Measurements from ENCODE around the gene NCR1. TPM values are rescaled to one million over a fixed set of nuclear protein-coding genes. Genes with fewer than 3 reads are reported as not detected.

Gene NCR1
- total RNA-seq, 1 donor from 2014 or later = not detected

GRCh38 chr19:54959840-54960239 lies 53.9 kb downstream of the NCR1 start:
- intact Hi-C loops (cut with DNase I) = no loop called here
- DNase-seq (ENCODE audit: missing footprints) = no peak
- no peak for ATAC-seq

Other genes with a start within 250 kb of the NCR1 start
- 5.0 TPM for gene LILRB4, start 243.2 kb upstream of the NCR1 start, total RNA-seq
- not detected for gene KIR3DL3, start 181.7 kb upstream of the NCR1 start, total RNA-seq
- gene KIR2DL3, start 167.6 kb upstream of the NCR1 start, total RNA-seq = not detected
- gene KIR2DL1, start 136.4 kb upstream of the NCR1 start, total RNA-seq = not detected
- not detected for gene KIR2DL4, start 102.5 kb upstream of the NCR1 start, total RNA-seq
- gene KIR3DL1, start 89.7 kb upstream of the NCR1 start, total RNA-seq = not detected
- gene KIR2DS4, start 73.5 kb upstream of the NCR1 start, total RNA-seq = not detected
- gene KIR3DL2, start 55.7 kb upstream of the NCR1 start, total RNA-seq = not detected
- gene FCAR, start 31.9 kb upstream of the NCR1 start, total RNA-seq = 0.27 TPM
- gene NLRP7, start 41.4 kb downstream of the NCR1 start, total RNA-seq = not detected
- 0.89 TPM for gene NLRP2, start 60.2 kb downstream of the NCR1 start, total RNA-seq
- gene GP6, start 132.1 kb downstream of the NCR1 start, total RNA-seq = 0.49 TPM
- 47.8 TPM for gene RDH13, start 157.0 kb downstream of the NCR1 start, total RNA-seq
- 1.9 TPM for gene EPS8L1, start 169.7 kb downstream of the NCR1 start, total RNA-seq
- gene PPP1R12C, start 211.5 kb downstream of the NCR1 start, total RNA-seq = 140 TPM
- 66.0 TPM for gene TNNT1, start 243.1 kb downstream of the NCR1 start, total RNA-seq

Measured in Right ventricle myocardium inferior (tissue), 1 donor.